ENCODE results near the gene TCF4. TPM values are rescaled to one million over a fixed set of nuclear protein-coding genes. Genes with fewer than 3 reads are reported as not detected.

The TCF4 gene
- total RNA-seq, 4 donors from 2014 or later: 80.9 to 172 (median 94.0) TPM

DNA sequence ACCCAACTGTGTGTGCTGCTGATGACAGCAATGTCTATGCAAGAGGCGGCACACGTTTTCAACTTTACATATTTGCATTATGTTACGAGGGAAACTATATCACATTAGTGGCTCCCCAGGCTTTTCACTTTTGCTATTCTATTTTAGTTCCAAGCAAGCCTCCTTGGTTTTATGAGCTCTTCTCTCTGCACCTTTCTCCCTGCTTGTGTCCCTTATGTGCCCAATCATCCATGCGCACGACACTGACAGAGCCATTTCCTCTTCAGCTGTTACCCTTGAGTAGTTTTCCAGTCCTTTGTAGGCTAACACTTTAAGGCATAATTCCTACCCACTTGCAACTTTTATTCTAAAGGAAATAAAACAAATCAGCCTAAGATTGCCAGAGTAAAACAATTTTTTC is 154.3 kb downstream of the TCF4 start:
- 89% methylated on average over 5 of the region's 5 CpGs for WGBS
- H3K9me3 ChIP-seq: no peaks in the 10 kb centered on the region
- TF ChIP-seq POLR2AphosphoS5 (IDR thresholded peaks at IDR 0.05) (no peak), EP300 (IDR thresholded peaks at IDR 0.05) (no peak), POLR2A (IDR thresholded peaks at IDR 0.05) (no peak)
- TF ChIP-seq, protein P1, sequence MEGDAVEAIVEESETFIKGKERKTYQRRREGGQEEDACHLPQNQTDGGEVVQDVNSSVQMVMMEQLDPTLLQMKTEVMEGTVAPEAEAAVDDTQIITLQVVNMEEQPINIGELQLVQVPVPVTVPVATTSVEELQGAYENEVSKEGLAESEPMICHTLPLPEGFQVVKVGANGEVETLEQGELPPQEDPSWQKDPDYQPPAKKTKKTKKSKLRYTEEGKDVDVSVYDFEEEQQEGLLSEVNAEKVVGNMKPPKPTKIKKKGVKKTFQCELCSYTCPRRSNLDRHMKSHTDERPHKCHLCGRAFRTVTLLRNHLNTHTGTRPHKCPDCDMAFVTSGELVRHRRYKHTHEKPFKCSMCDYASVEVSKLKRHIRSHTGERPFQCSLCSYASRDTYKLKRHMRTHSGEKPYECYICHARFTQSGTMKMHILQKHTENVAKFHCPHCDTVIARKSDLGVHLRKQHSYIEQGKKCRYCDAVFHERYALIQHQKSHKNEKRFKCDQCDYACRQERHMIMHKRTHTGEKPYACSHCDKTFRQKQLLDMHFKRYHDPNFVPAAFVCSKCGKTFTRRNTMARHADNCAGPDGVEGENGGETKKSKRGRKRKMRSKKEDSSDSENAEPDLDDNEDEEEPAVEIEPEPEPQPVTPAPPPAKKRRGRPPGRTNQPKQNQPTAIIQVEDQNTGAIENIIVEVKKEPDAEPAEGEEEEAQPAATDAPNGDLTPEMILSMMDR (IDR thresholded peaks at IDR 0.05): no peak
- no peak overlapping the region for H3K4me3 ChIP-seq
- no peaks in the 10 kb centered on the region for H3K27me3 ChIP-seq
- no peak overlapping the region for H3K27ac ChIP-seq
- DNase-seq (ENCODE audit: low spot score in 2 of 2): no peak
- no peaks in the 10 kb centered on the region for H3K36me3 ChIP-seq
- peaks cover 6% of the 10 kb centered on the region for H3K4me1 ChIP-seq

DNA sequence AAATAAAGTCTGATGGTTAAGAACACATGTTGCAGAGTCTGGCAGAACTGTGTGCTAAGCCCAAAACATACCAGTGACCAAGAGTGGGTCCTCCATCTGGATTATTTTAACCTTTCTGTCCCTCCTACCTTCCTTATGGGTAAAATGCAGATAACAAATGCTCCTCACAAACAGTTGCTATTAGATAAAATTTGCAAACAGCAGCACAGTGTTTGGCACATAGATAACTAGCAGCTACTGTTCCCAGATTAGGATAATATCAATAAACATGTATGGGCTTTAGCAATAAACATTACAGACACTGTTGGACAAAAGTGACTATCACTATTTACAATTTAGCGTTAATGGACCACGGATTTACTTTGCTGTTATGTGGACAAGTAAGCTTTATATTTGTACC is 154.9 kb downstream of the TCF4 start:
- H3K27me3 ChIP-seq: no peaks in the 10 kb centered on the region
- 87% methylated on average over 2 of the region's 2 CpGs for WGBS
- H3K27ac ChIP-seq: no peak overlapping the region

DNA sequence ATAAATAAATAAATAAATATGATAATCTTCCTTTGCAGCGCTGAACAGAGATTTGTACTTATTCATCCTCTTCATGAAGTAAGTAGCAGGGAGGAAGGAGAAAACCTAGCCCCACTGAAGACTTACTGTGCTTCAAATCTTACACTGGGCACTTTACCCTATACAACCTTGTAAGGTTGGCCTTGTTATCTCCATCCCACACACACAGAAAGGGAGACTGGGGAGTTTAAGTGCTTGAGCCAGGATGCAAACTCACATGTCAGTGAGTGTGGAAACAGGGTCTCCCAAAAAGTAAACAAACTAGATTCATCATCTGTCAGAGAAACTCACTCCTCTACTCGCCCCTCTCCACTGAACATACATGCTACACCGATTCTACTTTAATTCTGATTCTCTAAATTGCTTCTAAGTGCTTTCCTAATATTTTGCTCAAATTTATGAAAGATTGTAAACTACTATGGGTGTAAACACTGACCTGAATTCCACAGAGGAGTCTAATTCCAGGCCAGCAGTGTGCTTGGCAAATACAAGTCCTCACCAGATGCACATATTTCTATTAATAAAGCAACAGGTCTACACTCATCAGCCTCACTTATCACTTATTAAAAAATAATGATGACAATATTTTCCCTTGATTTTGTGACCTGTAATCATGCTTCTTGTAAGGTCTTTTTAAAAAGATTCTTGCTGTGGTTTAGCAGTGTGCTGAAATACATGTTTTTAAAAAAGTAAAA is 155.5 kb downstream of the TCF4 start:
- TF ChIP-seq POLR2A (IDR thresholded peaks at IDR 0.05): no peak
- TF ChIP-seq, protein P1 (IDR thresholded peaks at IDR 0.05): no peak
- no peak for TF ChIP-seq EP300 (IDR thresholded peaks at IDR 0.05)
- no peak for TF ChIP-seq POLR2AphosphoS5 (IDR thresholded peaks at IDR 0.05)
- peaks cover 6% of the 10 kb centered on the region for H3K4me1 ChIP-seq
- 68% methylated on average over 3 of the region's 3 CpGs for WGBS
- no peak overlapping the region for H3K27ac ChIP-seq
- H3K36me3 ChIP-seq: no peaks in the 10 kb centered on the region
- no peaks in the 10 kb centered on the region for H3K9me3 ChIP-seq
- H3K27me3 ChIP-seq: no peaks in the 10 kb centered on the region
- H3K4me3 ChIP-seq: no peak overlapping the region
- no peak for DNase-seq (ENCODE audit: low spot score in 2 of 2)

More for the DNA sequence above, 154.9 kb downstream of the TCF4 start:
- Histone ChIP-seq H3K9me3 (no peaks in the 10 kb centered on the region), H3K4me3 (no peak overlapping the region), H3K4me1 (peaks cover 6% of the 10 kb centered on the region), H3K36me3 (no peaks in the 10 kb centered on the region)
- TF ChIP-seq, protein P1 (IDR thresholded peaks at IDR 0.05): no peak
- TF ChIP-seq POLR2A (IDR thresholded peaks at IDR 0.05): no peak
- TF ChIP-seq POLR2AphosphoS5 (IDR thresholded peaks at IDR 0.05): no peak
- TF ChIP-seq EP300 (IDR thresholded peaks at IDR 0.05): no peak
- DNase-seq (ENCODE audit: low spot score in 2 of 2): no peak

DNA sequence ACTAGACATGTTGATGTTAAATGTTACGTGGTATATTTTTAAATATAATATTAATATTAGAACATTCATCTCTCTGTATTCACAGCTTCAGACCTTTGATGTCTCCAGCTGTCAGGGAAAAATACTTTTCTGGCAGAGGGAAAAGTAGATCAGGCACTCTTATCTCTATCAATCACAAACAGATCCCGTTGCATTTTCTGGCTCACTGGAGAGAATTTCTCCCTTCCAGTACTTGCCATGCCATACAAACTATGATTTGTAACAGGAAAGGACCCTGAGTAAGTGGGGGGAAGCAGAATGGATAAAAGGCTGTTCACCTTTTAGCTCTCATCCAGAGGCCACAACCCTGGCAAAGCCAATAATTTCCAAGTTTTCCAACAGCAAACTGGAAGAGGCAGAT is 158.0 kb downstream of the TCF4 start:
- no peaks in the 10 kb centered on the region for H3K27me3 ChIP-seq
- DNase-seq (ENCODE audit: low spot score in 2 of 2): no peak
- H3K4me1 ChIP-seq: peaks cover 6% of the 10 kb centered on the region
- TF ChIP-seq POLR2AphosphoS5 (IDR thresholded peaks at IDR 0.05): no peak
- TF ChIP-seq EP300 (IDR thresholded peaks at IDR 0.05): no peak
- no peak for TF ChIP-seq POLR2A (IDR thresholded peaks at IDR 0.05)
- TF ChIP-seq, protein P1 (IDR thresholded peaks at IDR 0.05): no peak
- H3K27ac ChIP-seq: no peak overlapping the region
- 46% methylated on average over 2 of the region's 2 CpGs for WGBS
- no peaks in the 10 kb centered on the region for H3K9me3 ChIP-seq
- H3K4me3 ChIP-seq: no peak overlapping the region
- no peaks in the 10 kb centered on the region for H3K36me3 ChIP-seq

DNA sequence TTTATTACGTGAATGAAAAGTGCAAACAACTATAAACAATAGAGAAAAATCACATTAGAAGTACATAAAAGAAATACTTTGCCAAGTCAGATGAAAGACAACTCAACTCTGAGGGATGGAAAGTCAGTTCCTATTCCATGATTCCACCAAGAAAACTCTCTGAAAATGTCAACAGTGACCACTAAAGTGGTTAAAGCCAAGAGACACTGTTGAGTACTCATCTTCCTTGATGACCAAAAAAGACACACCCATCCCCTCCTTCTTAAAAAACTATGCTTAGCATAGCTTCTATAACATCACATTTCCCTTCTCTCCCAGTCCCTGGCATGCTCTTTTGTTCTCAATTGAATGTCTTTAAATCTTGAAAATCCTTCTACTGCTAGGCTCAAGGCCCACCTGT is 160.0 kb downstream of the TCF4 start:
- TF ChIP-seq EP300 (IDR thresholded peaks at IDR 0.05): no peak
- no peak for TF ChIP-seq POLR2A (IDR thresholded peaks at IDR 0.05)
- TF ChIP-seq, protein P1 (IDR thresholded peaks at IDR 0.05): no peak
- TF ChIP-seq POLR2AphosphoS5 (IDR thresholded peaks at IDR 0.05): no peak
- no peak for DNase-seq (ENCODE audit: low spot score in 2 of 2)
- Histone ChIP-seq H3K27me3 (no peaks in the 10 kb centered on the region), H3K36me3 (no peaks in the 10 kb centered on the region), H3K4me1 (peaks cover 12% of the 10 kb centered on the region), H3K9me3 (no peaks in the 10 kb centered on the region), H3K27ac (no peak overlapping the region), H3K4me3 (no peak overlapping the region)
- WGBS: 86% methylated on average over 1 of the region's 1 CpG

All from suprapubic skin (tissue), 4 donors.